RWPE2 (cell line): Measurements from ENCODE around the gene EVI2A.

Source experiments
- ATAC-seq: fragments of 200-7000 bp; cut with Tn5 transposase; 3 replicates; pipeline ENCODE4 v1.9.1; 2021; ENCODE audit warnings: low read depth
- DNase-seq: peaks from one replicate; pipeline ENCODE4 v3.0.0-alpha.2; 2020; ENCODE audit warnings: low spot score
- H3K27ac ChIP-seq: fragments of 450-650 bp; 2 replicates; pipeline ENCODE4 v1.5.1; 2017; ENCODE audit warnings: mild to moderate bottlenecking; ENCODE audit not compliant: poor library complexity, severe bottlenecking
- H3K27me3 ChIP-seq: fragments of 250-450 bp; sonication (Bioruptor Pico); 2 replicates; pipeline ENCODE4 v1.5.1; 2021; ENCODE audit warnings: mild to moderate bottlenecking, moderate library complexity; ENCODE audit not compliant: insufficient read depth, poor library complexity, severe bottlenecking
- H3K36me3 ChIP-seq: fragments of 250-450 bp; sonication (Bioruptor Pico); 2 replicates; pipeline ENCODE4 v1.5.1; 2020; ENCODE audit warnings: low read depth, mild to moderate bottlenecking, moderate library complexity
- H3K4me1 ChIP-seq: fragments of 250-450 bp; sonication (Bioruptor Pico); 2 replicates; pipeline ENCODE4 v1.5.1; 2021; ENCODE audit warnings: mild to moderate bottlenecking, moderate library complexity; ENCODE audit not compliant: insufficient read depth, poor library complexity, severe bottlenecking
- H3K4me3 ChIP-seq: fragments of 250-450 bp; sonication (Bioruptor Pico); 2 replicates; pipeline ENCODE4 v1.5.1; 2021; ENCODE audit warnings: mild to moderate bottlenecking, moderate library complexity; ENCODE audit not compliant: severe bottlenecking
- H3K9me3 ChIP-seq: fragments of 250-450 bp; sonication (Bioruptor Pico); 2 replicates; pipeline ENCODE4 v1.5.1; 2021; ENCODE audit warnings: mild to moderate bottlenecking, moderate library complexity; ENCODE audit not compliant: severe bottlenecking
- TF ChIP-seq, protein P1 (sequence below): fragments of 450-650 bp; IDR thresholded peaks from one replicate; pipeline ENCODE4 v1.5.1; 2017; ENCODE audit warnings: mild to moderate bottlenecking, moderate library complexity; ENCODE audit not compliant: poor library complexity, severe bottlenecking

The EVI2A gene

DNA sequence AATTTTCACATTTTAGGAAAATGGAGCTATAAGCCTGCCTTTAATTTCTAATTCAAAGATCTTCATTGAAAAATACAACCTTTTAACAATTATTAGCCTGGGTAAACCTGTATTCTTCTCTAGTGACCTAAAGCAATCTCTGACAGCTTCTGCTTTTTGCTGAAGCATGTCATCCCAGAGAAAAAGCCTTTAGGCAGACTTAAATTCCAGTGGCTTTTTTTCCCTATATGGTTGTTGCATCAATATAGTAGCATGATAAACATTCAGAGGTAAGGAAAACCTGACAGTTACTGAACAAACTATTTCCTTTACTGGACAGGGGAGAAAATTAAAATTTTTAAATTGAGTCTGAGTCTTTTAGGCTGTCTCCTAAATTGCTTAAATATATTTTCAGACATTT is 7.8 kb upstream of the EVI2A start:
- Histone ChIP-seq H3K36me3 (peaks cover 57% of the 10 kb centered on the region), H3K4me1 (peaks cover 28% of the 10 kb centered on the region), H3K27ac (peak overlapping the region; percentile 70), H3K4me3 (no peak overlapping the region), H3K9me3 (no peaks in the 10 kb centered on the region), H3K27me3 (no peaks in the 10 kb centered on the region)
- TF ChIP-seq, protein P1, sequence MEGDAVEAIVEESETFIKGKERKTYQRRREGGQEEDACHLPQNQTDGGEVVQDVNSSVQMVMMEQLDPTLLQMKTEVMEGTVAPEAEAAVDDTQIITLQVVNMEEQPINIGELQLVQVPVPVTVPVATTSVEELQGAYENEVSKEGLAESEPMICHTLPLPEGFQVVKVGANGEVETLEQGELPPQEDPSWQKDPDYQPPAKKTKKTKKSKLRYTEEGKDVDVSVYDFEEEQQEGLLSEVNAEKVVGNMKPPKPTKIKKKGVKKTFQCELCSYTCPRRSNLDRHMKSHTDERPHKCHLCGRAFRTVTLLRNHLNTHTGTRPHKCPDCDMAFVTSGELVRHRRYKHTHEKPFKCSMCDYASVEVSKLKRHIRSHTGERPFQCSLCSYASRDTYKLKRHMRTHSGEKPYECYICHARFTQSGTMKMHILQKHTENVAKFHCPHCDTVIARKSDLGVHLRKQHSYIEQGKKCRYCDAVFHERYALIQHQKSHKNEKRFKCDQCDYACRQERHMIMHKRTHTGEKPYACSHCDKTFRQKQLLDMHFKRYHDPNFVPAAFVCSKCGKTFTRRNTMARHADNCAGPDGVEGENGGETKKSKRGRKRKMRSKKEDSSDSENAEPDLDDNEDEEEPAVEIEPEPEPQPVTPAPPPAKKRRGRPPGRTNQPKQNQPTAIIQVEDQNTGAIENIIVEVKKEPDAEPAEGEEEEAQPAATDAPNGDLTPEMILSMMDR = no peak
- DNase-seq = no peak
- peak; percentile 40; the same call in 1 of the 3 replicates for ATAC-seq

DNA sequence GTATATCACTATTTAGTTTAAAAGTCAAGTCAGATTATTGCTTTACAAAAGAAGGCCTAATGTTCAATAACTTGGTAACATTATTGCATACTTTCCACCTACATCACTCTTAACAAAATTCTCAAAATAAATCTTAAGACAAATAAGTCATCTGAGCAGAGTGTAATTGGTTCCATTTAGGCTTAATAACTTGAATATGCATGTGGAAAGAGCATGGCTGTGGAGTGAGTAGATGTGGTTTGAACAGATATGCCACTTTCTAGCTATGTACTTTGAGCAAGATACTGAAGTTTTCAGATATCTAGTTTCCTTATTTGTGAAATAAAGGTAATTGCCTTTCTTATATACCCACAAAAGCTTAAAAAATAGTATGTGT is 6.7 kb upstream of the EVI2A start:
- Histone ChIP-seq H3K4me3 (no peak overlapping the region), H3K36me3 (peaks cover 50% of the 10 kb centered on the region), H3K9me3 (no peaks in the 10 kb centered on the region), H3K27ac (peak overlapping the region; percentile 70), H3K27me3 (no peaks in the 10 kb centered on the region), H3K4me1 (peaks cover 28% of the 10 kb centered on the region)
- ATAC-seq = 0 out of 3 replicates have a peak, but pooled peaks have one; percentile 22
- TF ChIP-seq, protein P1 = no peak
- DNase-seq = no peak

DNA sequence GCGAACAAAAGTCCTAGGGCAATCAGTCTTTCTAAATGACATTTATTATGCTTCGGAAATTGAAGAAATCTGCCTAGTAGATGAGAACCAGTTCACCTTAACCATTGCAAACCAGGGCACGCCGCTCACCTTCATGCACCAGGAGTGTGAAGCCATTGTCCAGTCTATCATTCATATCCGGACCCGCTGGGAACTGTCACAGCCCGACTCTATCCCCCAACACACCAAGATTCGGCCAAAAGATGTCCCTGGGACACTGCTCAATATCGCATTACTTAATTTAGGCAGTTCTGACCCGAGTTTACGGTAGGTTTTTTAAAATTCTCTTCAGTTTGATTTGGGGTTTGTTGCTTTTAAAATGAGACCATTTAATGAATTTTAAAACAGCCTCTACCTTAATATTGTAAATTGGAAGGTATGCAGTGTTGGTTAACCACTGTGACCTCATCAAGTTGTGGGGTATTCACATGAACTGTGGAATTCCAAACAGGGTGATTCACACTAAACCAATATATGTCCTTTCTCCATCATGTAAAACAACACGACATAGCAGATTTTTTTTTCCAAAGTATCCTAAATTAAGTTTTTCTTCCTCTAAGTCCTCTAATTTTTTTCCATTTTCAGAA is 6.2 kb upstream of the EVI2A start:
- no peaks in the 10 kb centered on the region for H3K27me3 ChIP-seq
- no peak overlapping the region for H3K4me3 ChIP-seq
- TF ChIP-seq, protein P1 = no peak
- peaks cover 28% of the 10 kb centered on the region for H3K4me1 ChIP-seq
- peaks cover 48% of the 10 kb centered on the region for H3K36me3 ChIP-seq
- no peak for DNase-seq
- no peaks in the 10 kb centered on the region for H3K9me3 ChIP-seq
- peak; percentile 98 for ATAC-seq
- peak overlapping the region; percentile 70 for H3K27ac ChIP-seq

DNA sequence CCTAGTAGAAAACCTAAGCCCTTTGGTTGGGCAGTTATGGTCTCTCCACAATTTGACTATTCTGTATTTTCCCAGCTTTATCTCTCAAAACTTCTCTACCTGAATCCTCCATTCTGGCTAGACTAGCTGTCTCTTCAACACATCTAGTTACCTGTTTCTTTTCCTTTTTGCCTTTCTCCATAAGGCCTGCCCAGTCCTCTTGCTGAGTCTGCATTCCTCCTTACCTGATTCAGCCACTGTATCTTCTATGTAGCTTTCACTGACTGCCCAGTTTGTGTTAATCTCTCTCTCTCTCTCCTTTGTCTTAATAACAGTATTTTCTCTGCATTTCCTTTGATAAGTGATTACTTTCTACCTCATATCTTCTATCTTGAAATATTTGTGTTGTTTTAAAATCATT is 2.1 kb upstream of the EVI2A start:
- Histone ChIP-seq H3K27ac (no peak overlapping the region), H3K4me1 (peaks cover 34% of the 10 kb centered on the region), H3K4me3 (no peak overlapping the region), H3K9me3 (no peaks in the 10 kb centered on the region), H3K36me3 (peaks cover 30% of the 10 kb centered on the region), H3K27me3 (no peaks in the 10 kb centered on the region)
- no peak for ATAC-seq
- DNase-seq = no peak
- TF ChIP-seq, protein P1 = no peak

DNA sequence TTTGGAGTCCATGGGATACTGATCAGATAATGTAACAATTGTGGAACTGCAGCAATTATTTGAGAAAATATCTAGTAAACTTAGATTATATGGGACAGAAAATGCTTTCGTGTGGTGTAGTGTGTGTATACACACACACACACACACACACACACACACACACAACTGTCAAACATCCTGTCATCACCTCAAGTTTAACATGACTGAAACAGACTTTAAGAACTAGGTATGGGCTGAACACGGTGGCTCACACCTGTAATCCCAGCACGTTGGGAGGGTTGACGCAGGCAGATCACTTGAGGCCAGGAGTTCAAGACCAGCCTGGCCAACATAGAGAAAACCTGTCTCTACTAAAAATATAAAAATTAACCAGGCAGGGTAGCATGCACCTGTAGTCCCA is 544 bp upstream of the EVI2A start:
- Histone ChIP-seq H3K27ac (peak overlapping the region; percentile 42), H3K27me3 (no peaks in the 10 kb centered on the region), H3K4me1 (peaks cover 29% of the 10 kb centered on the region), H3K4me3 (no peak overlapping the region), H3K9me3 (no peaks in the 10 kb centered on the region), H3K36me3 (peaks cover 17% of the 10 kb centered on the region)
- no peak for DNase-seq
- no peak for ATAC-seq
- TF ChIP-seq, protein P1 = no peak
